HCT116 (cell line): Measurements from ENCODE around the gene WDR5. TPM values are rescaled to one million over a fixed set of nuclear protein-coding genes. Genes with fewer than 3 reads are reported as not detected.

ENCODE experiments used
- ATAC-seq: fragments of 200-7000 bp; cut with Tn5 transposase; 2 replicates; pipeline ENCODE4 v1.9.1; 2020; ENCODE audit warnings: mild to moderate bottlenecking, moderate library complexity
- BruUV-seq: library from RNA; stranded (reverse); fragments of 400-500 nt; replicated peaks from 2 replicates; lab custom pipeline; 2021; lab: Mats Ljungman, UMichigan
- CTCF ChIA-PET: fragments of 300-600 bp; sonication (Branson Sonifier 250); formaldehyde crosslinking; loops from one replicate; lab custom pipeline; 2021; ENCODE audit warnings: antibody characterized with exemption; lab: Charles Lee
- POLR2A ChIA-PET: fragments of 300-600, 350-600 bp; sonication (Branson Sonifier 250); formaldehyde crosslinking; loops from one replicate; lab custom pipeline; 2021; ENCODE audit warnings: antibody characterized with exemption; lab: Charles Lee
- RAD21 ChIA-PET, 2 experiments: fragments of 300-600 bp; sonication (Branson Sonifier 250); formaldehyde crosslinking; loops; one replicate each; lab custom pipeline; 2023; ENCODE audit warnings: low total read pairs in 2 of 2; ENCODE audit not compliant: uncharacterized antibody in 2 of 2, unreplicated experiment in 2 of 2, low non-redundant PET in 1 of 2; lab: Charles Lee
- DNase-seq: peaks from one replicate; pipeline ENCODE4 v3.0.0-alpha.2; 2010; ENCODE audit warnings: low read depth, low spot score
- H2AFZ ChIP-seq: fragments of 200-600 bp; shearing (Covaris generic), sonication (generic); 2 replicates; pipeline ENCODE4 v1.6.1; 2017; ENCODE audit warnings: low read depth, mixed run types, mixed read lengths, antibody characterized with exemption, low read length; ENCODE audit not compliant: poor library complexity, severe bottlenecking
- H3K27ac ChIP-seq: 2 replicates; pipeline ENCODE4 v1.5.1; 2012; ENCODE audit warnings: low read depth, low read length
- H3K27me3 ChIP-seq: fragments of 200-600 bp; sonication (generic); 2 replicates; pipeline ENCODE4 v1.6.1; 2016; ENCODE audit warnings: mixed run types, low read length, mixed read lengths; ENCODE audit not compliant: insufficient read depth
- H3K36me3 ChIP-seq, 2 experiments: fragments of 200-500 bp in 1 of 2; fragments of 200-600 bp in 1 of 2; sonication (Bioruptor generic) in 1 of 2; sonication (generic) in 1 of 2; 2 replicates each; pipeline versions ENCODE4 v1.5.1 to v1.6.1; 2014 to 2016; ENCODE audit warnings: low read length in 2 of 2, inconsistent platforms in 1 of 2, mixed read lengths in 1 of 2, mixed run types in 1 of 2; ENCODE audit not compliant: insufficient read depth in 2 of 2, control insufficient read depth in 1 of 2
- H3K4me1 ChIP-seq, 2 experiments: fragments of 200-600 bp in 1 of 2; sonication (generic) in 1 of 2; 2 replicates each; pipeline versions ENCODE4 v1.5.1 to v1.6.1; 2012 to 2017; ENCODE audit warnings: low read length in 2 of 2, inconsistent platforms in 1 of 2, mild to moderate bottlenecking in 1 of 2, mixed read lengths in 1 of 2, mixed run types in 1 of 2, moderate library complexity in 1 of 2; ENCODE audit not compliant: insufficient read depth in 2 of 2, control insufficient read depth in 1 of 2
- H3K4me2 ChIP-seq: fragments of 200-600 bp; sonication (generic); 2 replicates; pipeline ENCODE4 v1.6.1; 2017; ENCODE audit warnings: mixed run types, low read length, mixed read lengths
- H3K4me3 ChIP-seq, 2 experiments: fragments of 200-600 bp in 1 of 2; sonication (generic) in 1 of 2; replicated peaks in 1 of 2; 2 replicates each; pipeline ENCODE4 v1.5.1; 2011 to 2016; ENCODE audit warnings: low read length in 2 of 2, control low read depth in 1 of 2, low read depth in 1 of 2, mild to moderate bottlenecking in 1 of 2, mixed read lengths in 1 of 2, mixed run types in 1 of 2
- H3K79me2 ChIP-seq: fragments of 200-600 bp; sonication (generic); 2 replicates; pipeline ENCODE4 v1.6.1; 2017; ENCODE audit warnings: mild to moderate bottlenecking, mixed run types, low read length, moderate library complexity, mixed read lengths; ENCODE audit not compliant: insufficient read depth
- H3K9ac ChIP-seq: fragments of 200-600 bp; sonication (generic); 2 replicates; pipeline ENCODE4 v1.6.1; 2016; ENCODE audit warnings: low read length, mixed read lengths
- H3K9me2 ChIP-seq: fragments of 200-600 bp; sonication (generic), shearing (Covaris generic); 2 replicates; pipeline ENCODE4 v1.6.1; 2017; ENCODE audit warnings: mixed run types, mild to moderate bottlenecking, moderate library complexity; ENCODE audit not compliant: insufficient read depth
- H3K9me3 ChIP-seq, 2 experiments: fragments of 200-500 bp in 1 of 2; fragments of 200-600 bp in 1 of 2; sonication (Bioruptor generic) in 1 of 2; sonication (generic) in 1 of 2; 2 replicates each; pipeline ENCODE4 v1.6.1; 2014 to 2017; ENCODE audit warnings: low read length in 2 of 2, mixed read lengths in 2 of 2, inconsistent platforms in 1 of 2, low read depth in 1 of 2, mild to moderate bottlenecking in 1 of 2, mixed run types in 1 of 2, moderate library complexity in 1 of 2; ENCODE audit not compliant: control insufficient read depth in 1 of 2, insufficient read depth in 1 of 2
- H4K20me1 ChIP-seq: fragments of 200-600 bp; sonication (generic), shearing (Covaris generic); 2 replicates; pipeline ENCODE4 v1.6.1; 2017; ENCODE audit warnings: mixed run types, mild to moderate bottlenecking, moderate library complexity; ENCODE audit not compliant: insufficient read depth
- CTCF ChIP-seq, 3 experiments: fragments of 200-600 bp in 1 of 3; sonication (generic) in 1 of 3; IDR thresholded peaks in 2 of 3; conservative IDR thresholded peaks in 1 of 3; 2 replicates each; pipeline ENCODE4 v1.5.1; 2012 to 2017; ENCODE audit warnings: low read depth in 2 of 3, low read length in 2 of 3, antibody characterized with exemption in 1 of 3, borderline replicate concordance in 1 of 3, control low read depth in 1 of 3, mild to moderate bottlenecking in 1 of 3, mixed read lengths in 1 of 3, mixed run types in 1 of 3, moderate library complexity in 1 of 3; ENCODE audit not compliant: insufficient read depth in 1 of 3
- EGR1 ChIP-seq: IDR thresholded peaks from 2 replicates; pipeline ENCODE4 v1.6.1; 2012; ENCODE audit warnings: low read depth
- EZH2 ChIP-seq: fragments of 200-600 bp; sonication (generic); IDR thresholded peaks from 2 replicates; pipeline ENCODE4 v1.6.1; 2017; ENCODE audit warnings: antibody characterized with exemption, mixed run types
- POLR2A ChIP-seq: IDR thresholded peaks from 2 replicates; pipeline ENCODE4 v1.7.0; 2011; ENCODE audit warnings: borderline replicate concordance; ENCODE audit not compliant: insufficient read depth, insufficient read length; ENCODE audit errors: extremely low read depth
- POLR2AphosphoS5 ChIP-seq: IDR thresholded peaks from 2 replicates; pipeline ENCODE4 v1.6.1; 2011; ENCODE audit warnings: mild to moderate bottlenecking, low read depth, low read length, moderate library complexity
- SIN3A ChIP-seq: IDR thresholded peaks from 2 replicates; pipeline ENCODE4 v1.6.1; 2012; ENCODE audit warnings: low read depth
- SP1 ChIP-seq: IDR thresholded peaks from 2 replicates; pipeline ENCODE4 v1.6.1; 2012; ENCODE audit warnings: low read depth
- TCF7L2 ChIP-seq: IDR thresholded peaks from 2 replicates; pipeline ENCODE4 v1.7.0; 2011; ENCODE audit warnings: borderline replicate concordance, inconsistent platforms; ENCODE audit not compliant: insufficient read depth, insufficient read length; ENCODE audit errors: extremely low read depth
- ZBTB33 ChIP-seq: IDR thresholded peaks from 2 replicates; pipeline ENCODE4 v1.6.1; 2011; ENCODE audit warnings: mild to moderate bottlenecking, low read length, moderate library complexity; ENCODE audit not compliant: insufficient replicate concordance; ENCODE audit errors: extremely low read depth
- ZFX ChIP-seq: fragments of 450-650 bp; IDR thresholded peaks from 2 replicates; pipeline ENCODE4 v1.6.1; 2017
- intact Hi-C: fragments of 100-400 bp; cut with micrococcal nuclease; formaldehyde crosslinking; loops from 2 replicates; pipeline ENCODE4 v1.10.0; 2022
- total RNA-seq: library from RNA; stranded (reverse); gene quantifications from one replicate; pipeline ENCODE4 v1.2.1, GENCODE V29; 2021; ENCODE audit not compliant: unreplicated experiment

The WDR5 gene
- total RNA-seq, 1 experiment from 2014 or later, result 55.8 TPM

- Histone ChIP-seq H3K79me2 (no peaks in the 10 kb centered on the region), H2AFZ (no peak overlapping the region), H3K36me3 (no peaks in the 10 kb centered on the region), H4K20me1 (no peaks in the 10 kb centered on the region), H3K4me2 (no peak overlapping the region), H3K27ac (no peak overlapping the region), H3K9ac (no peak overlapping the region), H3K9me3 (no peaks in the 10 kb centered on the region), H3K9me2 (no peaks in the 10 kb centered on the region), H3K27me3 (no peaks in the 10 kb centered on the region), H3K4me1 (peaks cover 0 to 9% of the 10 kb centered on the region in 2 experiments; a peak in 3 of 4 replicates), H3K4me3 (no peak overlapping the region)
- no peak for TF ChIP-seq EGR1
- TF ChIP-seq EZH2, result no peak
- peak in 2 of 3 experiments; percentile 43 to 58; a peak in 3 of 6 replicates for TF ChIP-seq CTCF (IDR thresholded peaks at IDR 0.05 in 2 of 3, conservative IDR thresholded peaks at IDR 0.05 in 1 of 3; ENCODE audit: borderline replicate concordance in 1 of 3, insufficient read depth in 1 of 3, low read depth in 2 of 3, low read length in 2 of 3)
- intact Hi-C loops, result no loop called here
- BruUV-seq, result no TSS peak
- RAD21 ChIA-PET, result no interaction called here
- POLR2A ChIA-PET, result no interaction called here
- CTCF ChIA-PET, result interaction anchor here (1.3 to 1.8 kb wide), 2 partner anchors 10 to 274 kb away, joined by 3 to 11 read pairs; no protein-coding TSS in a partner anchor
- no peak for DNase-seq
- ATAC-seq, result no peak
These were observed 33.1 kb downstream of the WDR5 start for GRCh38 chr9:134168757-134169550.

- H3K9me3 ChIP-seq, result no peaks in the 10 kb centered on the region
- H3K9me2 ChIP-seq, result no peaks in the 10 kb centered on the region
- POLR2A ChIA-PET, result no interaction called here
- H3K4me2 ChIP-seq, result no peak overlapping the region
- no TSS peak for BruUV-seq
- no peaks in the 10 kb centered on the region for H3K36me3 ChIP-seq
- no peaks in the 10 kb centered on the region for H4K20me1 ChIP-seq
- ATAC-seq, result no peak
- RAD21 ChIA-PET, result no interaction called here
- no peak overlapping the region for H3K4me3 ChIP-seq
- intact Hi-C loops, result loop anchor here (1.0 to 5.0 kb wide), 2 partner anchors 152 to 273 kb away; no protein-coding TSS in a partner anchor
- no peaks in the 10 kb centered on the region for H3K27me3 ChIP-seq
- H2AFZ ChIP-seq, result no peak overlapping the region
- no peak overlapping the region for H3K27ac ChIP-seq
- peaks cover 3 to 10% of the 10 kb centered on the region in 2 experiments for H3K4me1 ChIP-seq
- no peak for DNase-seq
- CTCF ChIA-PET, result interaction anchor here (2.5 kb wide), 1 partner anchor 273 kb away, joined by 29 read pairs; no protein-coding TSS in a partner anchor
- H3K9ac ChIP-seq, result no peak overlapping the region
- H3K79me2 ChIP-seq, result no peaks in the 10 kb centered on the region
- TF ChIP-seq POLR2A, result no peak
- no peak for TF ChIP-seq TCF7L2
- no peak for TF ChIP-seq SIN3A
- no peak for TF ChIP-seq ZFX
- TF ChIP-seq POLR2AphosphoS5, result no peak
- no peak for TF ChIP-seq ZBTB33
- no peak for TF ChIP-seq SP1
These were observed 34.0 kb downstream of the WDR5 start for GRCh38 chr9:134169724-134170401.
